ENCODE measurements around the gene SRSF3. TPM values are rescaled to one million over a fixed set of nuclear protein-coding genes. Genes with fewer than 3 reads are reported as not detected.

Gene SRSF3
- total and polyA plus RNA-seq, 9 of the 15 experiments (the other 6 are each of a cell fraction or from before 2014, with no cell fraction given), result 337 to 1,200 (median 518) TPM

DNA sequence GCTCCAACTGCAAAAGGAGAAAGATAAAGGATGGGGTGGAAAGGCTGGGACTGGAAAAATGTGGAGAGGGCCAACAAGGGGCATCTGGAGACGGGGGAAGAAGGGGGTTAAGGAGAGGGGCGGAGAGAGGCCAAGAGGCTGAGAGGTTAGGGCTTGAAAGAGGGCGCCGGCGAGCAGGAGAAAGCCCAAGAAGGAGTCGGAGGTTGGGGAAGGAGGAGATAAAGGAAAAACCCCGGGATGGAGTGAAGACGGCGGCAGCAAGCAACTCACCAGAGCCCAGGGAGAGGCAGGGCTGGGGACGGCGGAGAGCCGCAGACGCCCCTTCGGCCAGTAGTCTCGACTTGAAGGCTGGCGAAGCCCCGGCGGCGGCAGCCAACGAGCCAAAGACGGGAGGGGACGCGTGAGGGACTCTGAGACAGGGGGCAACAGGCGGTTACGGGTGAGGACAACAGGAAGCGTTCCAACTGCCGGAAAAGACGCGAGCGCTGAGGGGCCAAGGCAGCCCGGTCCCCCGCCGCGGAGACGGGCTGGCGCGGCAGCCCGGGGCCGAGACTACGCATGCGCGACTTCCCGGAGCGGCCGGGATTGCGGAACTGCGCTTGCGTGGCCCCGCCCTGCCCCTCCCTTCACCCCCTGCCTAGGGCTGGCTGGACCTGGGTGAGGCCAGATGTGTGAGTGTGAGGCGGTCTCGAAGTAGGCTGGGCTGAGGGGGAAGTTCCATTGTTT, 47.1 kb upstream of the SRSF3 start, which contains the start of gene STK38 (continued):
- TF ChIP-seq, protein P1, sequence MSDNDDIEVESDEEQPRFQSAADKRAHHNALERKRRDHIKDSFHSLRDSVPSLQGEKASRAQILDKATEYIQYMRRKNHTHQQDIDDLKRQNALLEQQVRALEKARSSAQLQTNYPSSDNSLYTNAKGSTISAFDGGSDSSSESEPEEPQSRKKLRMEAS (CRISPR knock-in tag; IDR thresholded peaks at IDR 0.05), result no peak; the same call in 1 of the 2 replicates
- no peak for TF ChIP-seq TRIM28 (IDR thresholded peaks at IDR 0.05)
- TF ChIP-seq TFAM (CRISPR knock-in tag; conservative IDR thresholded peaks at IDR 0.05), result no peak
- TF ChIP-seq SREBF2 (CRISPR knock-in tag; IDR thresholded peaks at IDR 0.05), result no peak
- TF ChIP-seq, protein P2, sequence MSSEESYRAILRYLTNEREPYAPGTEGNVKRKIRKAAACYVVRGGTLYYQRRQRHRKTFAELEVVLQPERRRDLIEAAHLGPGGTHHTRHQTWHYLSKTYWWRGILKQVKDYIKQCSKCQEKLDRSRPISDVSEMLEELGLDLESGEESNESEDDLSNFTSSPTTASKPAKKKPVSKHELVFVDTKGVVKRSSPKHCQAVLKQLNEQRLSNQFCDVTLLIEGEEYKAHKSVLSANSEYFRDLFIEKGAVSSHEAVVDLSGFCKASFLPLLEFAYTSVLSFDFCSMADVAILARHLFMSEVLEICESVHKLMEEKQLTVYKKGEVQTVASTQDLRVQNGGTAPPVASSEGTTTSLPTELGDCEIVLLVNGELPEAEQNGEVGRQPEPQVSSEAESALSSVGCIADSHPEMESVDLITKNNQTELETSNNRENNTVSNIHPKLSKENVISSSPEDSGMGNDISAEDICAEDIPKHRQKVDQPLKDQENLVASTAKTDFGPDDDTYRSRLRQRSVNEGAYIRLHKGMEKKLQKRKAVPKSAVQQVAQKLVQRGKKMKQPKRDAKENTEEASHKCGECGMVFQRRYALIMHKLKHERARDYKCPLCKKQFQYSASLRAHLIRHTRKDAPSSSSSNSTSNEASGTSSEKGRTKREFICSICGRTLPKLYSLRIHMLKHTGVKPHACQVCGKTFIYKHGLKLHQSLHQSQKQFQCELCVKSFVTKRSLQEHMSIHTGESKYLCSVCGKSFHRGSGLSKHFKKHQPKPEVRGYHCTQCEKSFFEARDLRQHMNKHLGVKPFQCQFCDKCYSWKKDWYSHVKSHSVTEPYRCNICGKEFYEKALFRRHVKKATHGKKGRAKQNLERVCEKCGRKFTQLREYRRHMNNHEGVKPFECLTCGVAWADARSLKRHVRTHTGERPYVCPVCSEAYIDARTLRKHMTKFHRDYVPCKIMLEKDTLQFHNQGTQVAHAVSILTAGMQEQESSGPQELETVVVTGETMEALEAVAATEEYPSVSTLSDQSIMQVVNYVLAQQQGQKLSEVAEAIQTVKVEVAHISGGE (CRISPR knock-in tag; IDR thresholded peaks at IDR 0.05), result no peak
- TF ChIP-seq SMAD2 (IDR thresholded peaks at IDR 0.05; ENCODE audit: low read depth, low read length), result no peak
- TF ChIP-seq ZNF24 (IDR thresholded peaks at IDR 0.05), result no peak
- TF ChIP-seq RFX5 (IDR thresholded peaks at IDR 0.05; ENCODE audit: low read depth, low read length), result no peak
- TF ChIP-seq TRIM24 (IDR thresholded peaks at IDR 0.05), result no peak
- peak; percentile 48 for TF ChIP-seq BRD9 (IDR thresholded peaks at IDR 0.05; ENCODE audit: low read depth, partially characterized antibody)
- TF ChIP-seq ZNF133 (CRISPR knock-in tag; IDR thresholded peaks at IDR 0.05), result no peak
- no peak for TF ChIP-seq MCM3 (IDR thresholded peaks at IDR 0.05)
- TF ChIP-seq STAT5A (IDR thresholded peaks at IDR 0.05; ENCODE audit: borderline replicate concordance, low read length), result no peak
- TF ChIP-seq IRF2 (CRISPR knock-in tag; IDR thresholded peaks at IDR 0.05), result no peak
- TF ChIP-seq, protein P3, sequence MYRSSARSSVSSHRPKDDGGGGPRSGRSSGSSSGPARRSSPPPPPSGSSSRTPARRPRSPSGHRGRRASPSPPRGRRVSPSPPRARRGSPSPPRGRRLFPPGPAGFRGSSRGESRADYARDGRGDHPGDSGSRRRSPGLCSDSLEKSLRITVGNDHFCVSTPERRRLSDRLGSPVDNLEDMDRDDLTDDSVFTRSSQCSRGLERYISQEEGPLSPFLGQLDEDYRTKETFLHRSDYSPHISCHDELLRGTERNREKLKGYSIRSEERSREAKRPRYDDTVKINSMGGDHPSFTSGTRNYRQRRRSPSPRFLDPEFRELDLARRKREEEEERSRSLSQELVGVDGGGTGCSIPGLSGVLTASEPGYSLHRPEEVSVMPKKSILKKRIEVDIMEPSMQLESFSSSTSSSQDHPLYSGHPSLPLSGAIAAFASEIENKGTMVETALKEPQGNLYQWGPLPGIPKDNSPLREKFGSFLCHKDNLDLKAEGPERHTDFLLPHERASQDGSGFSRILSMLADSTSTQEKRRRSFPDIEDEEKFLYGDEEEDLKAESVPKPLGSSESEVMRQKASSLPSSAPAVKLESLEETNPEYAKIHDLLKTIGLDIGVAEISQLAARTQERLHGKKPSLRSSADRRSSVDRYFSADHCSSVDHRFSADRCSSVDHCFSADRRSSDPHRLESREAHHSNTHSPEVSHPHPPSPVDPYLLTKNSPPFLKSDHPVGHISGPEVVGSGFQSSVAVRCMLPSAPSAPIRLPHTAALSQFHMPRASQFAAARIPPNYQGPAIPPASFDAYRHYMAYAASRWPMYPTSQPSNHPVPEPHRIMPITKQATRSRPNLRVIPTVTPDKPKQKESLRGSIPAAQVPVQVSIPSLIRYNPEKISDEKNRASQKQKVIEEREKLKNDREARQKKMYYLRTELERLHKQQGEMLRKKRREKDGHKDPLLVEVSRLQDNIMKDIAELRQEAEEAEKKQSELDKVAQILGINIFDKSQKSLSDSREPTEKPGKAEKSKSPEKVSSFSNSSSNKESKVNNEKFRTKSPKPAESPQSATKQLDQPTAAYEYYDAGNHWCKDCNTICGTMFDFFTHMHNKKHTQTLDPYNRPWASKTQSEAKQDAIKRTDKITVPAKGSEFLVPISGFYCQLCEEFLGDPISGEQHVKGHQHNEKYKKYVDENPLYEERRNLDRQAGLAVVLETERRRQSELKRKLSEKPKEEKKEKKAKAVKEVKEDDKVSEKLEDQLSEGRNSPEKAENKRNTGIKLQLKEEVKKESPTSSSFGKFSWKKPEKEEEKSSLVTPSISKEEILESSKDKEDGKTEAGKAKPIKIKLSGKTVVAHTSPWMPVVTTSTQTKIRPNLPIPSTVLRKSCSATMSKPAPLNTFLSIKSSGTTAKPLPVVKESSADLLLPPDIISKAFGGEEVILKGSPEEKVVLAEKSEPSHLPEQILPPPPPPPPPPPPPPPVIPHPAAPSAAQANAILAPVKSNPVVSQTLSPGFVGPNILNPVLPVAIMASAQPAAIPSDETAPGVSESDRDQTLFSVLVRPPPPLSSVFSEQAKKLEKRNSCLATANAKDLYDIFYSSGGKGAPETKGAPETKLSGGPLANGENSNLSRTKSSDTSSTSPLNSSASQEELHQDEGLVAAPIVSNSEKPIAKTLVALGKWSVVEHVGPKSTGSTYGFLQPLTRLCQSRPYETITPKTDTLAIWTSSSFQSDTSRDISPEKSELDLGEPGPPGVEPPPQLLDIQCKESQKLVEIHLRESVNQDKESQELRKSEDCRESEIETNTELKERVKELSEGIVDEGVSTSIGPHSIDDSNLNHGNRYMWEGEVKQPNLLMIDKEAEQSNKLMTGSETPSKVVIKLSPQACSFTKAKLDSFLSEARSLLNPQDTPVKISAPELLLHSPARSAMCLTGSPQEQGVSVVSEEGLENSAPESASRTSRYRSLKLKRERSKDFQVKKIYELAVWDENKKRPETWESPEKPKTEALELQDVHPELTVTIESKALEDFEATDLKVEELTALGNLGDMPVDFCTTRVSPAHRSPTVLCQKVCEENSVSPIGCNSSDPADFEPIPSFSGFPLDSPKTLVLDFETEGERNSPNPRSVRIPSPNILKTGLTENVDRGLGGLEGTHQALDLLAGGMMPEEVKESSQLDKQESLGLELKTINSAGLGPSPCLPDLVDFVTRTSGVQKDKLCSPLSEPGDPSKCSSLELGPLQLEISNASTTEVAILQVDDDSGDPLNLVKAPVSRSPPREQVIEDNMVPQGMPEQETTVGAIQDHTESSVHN (IDR thresholded peaks at IDR 0.05; ENCODE audit: borderline replicate concordance in 1 of 2, low read depth in 1 of 2), result 0 out of 4 replicates have a peak, but pooled peaks of 1 of the 2 experiments have one; percentile 49
- no peak for TF ChIP-seq ZFP1 (CRISPR knock-in tag; IDR thresholded peaks at IDR 0.05)
